ENCODE results near the gene ACYP2.
"Not testable (repeated sequence)": the region's sequence is repeated elsewhere in the genome, so short reads cannot be mapped to it uniquely, and the experiment has no call there.

Gene ACYP2

GRCh38 chr2:54114936-54115283 is 505 bp upstream of the ACYP2 start:
- TF ChIP-seq MYC (IDR thresholded peaks at IDR 0.05; ENCODE audit: low read depth, low read length), result no peak
- no peak for TF ChIP-seq CTCF (IDR thresholded peaks at IDR 0.05; ENCODE audit: low read depth, low read length)
- no peak for TF ChIP-seq MAX (IDR thresholded peaks at IDR 0.05; ENCODE audit: low read depth, low read length)
- no peak for TF ChIP-seq POLR2A (IDR thresholded peaks at IDR 0.05; ENCODE audit: extremely low read depth, insufficient read length)
- H3K4me3 ChIP-seq (ENCODE audit: low read depth, low read length), result peak overlapping the region; percentile 84
- DNase-seq (ENCODE audit: low read depth), result peak; percentile 8

- H3K4me3 ChIP-seq (ENCODE audit: low read depth, low read length); DNase-seq (ENCODE audit: low read depth): not testable (repeated sequence)
Measured at GRCh38 chr2:54116598-54116997, 1.2 kb downstream of the ACYP2 start.

- no peak overlapping the region for H3K4me3 ChIP-seq (ENCODE audit: low read depth, low read length)
- no peak for DNase-seq (ENCODE audit: low read depth)
- TF ChIP-seq CTCF (IDR thresholded peaks at IDR 0.05; ENCODE audit: low read depth, low read length) (no peak), MAX (IDR thresholded peaks at IDR 0.05; ENCODE audit: low read depth, low read length) (no peak), MYC (IDR thresholded peaks at IDR 0.05; ENCODE audit: low read depth, low read length) (no peak), POLR2A (IDR thresholded peaks at IDR 0.05; ENCODE audit: extremely low read depth, insufficient read length) (no peak)
Measured at GRCh38 chr2:54120950-54121349, 5.5 kb downstream of the ACYP2 start.

- no peak overlapping the region for H3K4me3 ChIP-seq (ENCODE audit: low read depth, low read length)
- DNase-seq (ENCODE audit: low read depth), result no peak
- TF ChIP-seq MAX (IDR thresholded peaks at IDR 0.05; ENCODE audit: low read depth, low read length), result no peak
- no peak for TF ChIP-seq MYC (IDR thresholded peaks at IDR 0.05; ENCODE audit: low read depth, low read length)
- no peak for TF ChIP-seq POLR2A (IDR thresholded peaks at IDR 0.05; ENCODE audit: extremely low read depth, insufficient read length)
- no peak for TF ChIP-seq CTCF (IDR thresholded peaks at IDR 0.05; ENCODE audit: low read depth, low read length)
Measured at GRCh38 chr2:54122171-54122935, 6.9 kb downstream of the ACYP2 start.

GRCh38 chr2:54122939-54123338 is 7.5 kb downstream of the ACYP2 start:
- no peak for TF ChIP-seq POLR2A (IDR thresholded peaks at IDR 0.05; ENCODE audit: extremely low read depth, insufficient read length)
- TF ChIP-seq MYC (IDR thresholded peaks at IDR 0.05; ENCODE audit: low read depth, low read length), result no peak
- TF ChIP-seq MAX (IDR thresholded peaks at IDR 0.05; ENCODE audit: low read depth, low read length), result no peak
- no peak for TF ChIP-seq CTCF (IDR thresholded peaks at IDR 0.05; ENCODE audit: low read depth, low read length)
- DNase-seq (ENCODE audit: low read depth), result no peak
- H3K4me3 ChIP-seq (ENCODE audit: low read depth, low read length), result no peak overlapping the region

GRCh38 chr2:54127174-54127573 is 11.8 kb downstream of the ACYP2 start:
- H3K4me3 ChIP-seq (ENCODE audit: low read depth, low read length); DNase-seq (ENCODE audit: low read depth): not testable (repeated sequence)

GRCh38 chr2:54133056-54133455 is 17.6 kb downstream of the ACYP2 start:
- DNase-seq (ENCODE audit: low read depth), result no peak
- no peak overlapping the region for H3K4me3 ChIP-seq (ENCODE audit: low read depth, low read length)
- no peak for TF ChIP-seq CTCF (IDR thresholded peaks at IDR 0.05; ENCODE audit: low read depth, low read length)
- TF ChIP-seq MAX (IDR thresholded peaks at IDR 0.05; ENCODE audit: low read depth, low read length), result no peak
- no peak for TF ChIP-seq MYC (IDR thresholded peaks at IDR 0.05; ENCODE audit: low read depth, low read length)
- TF ChIP-seq POLR2A (IDR thresholded peaks at IDR 0.05; ENCODE audit: extremely low read depth, insufficient read length), result no peak

Data from NB4 (cell line).